SW 1271 (cell line): ENCODE measurements around the gene GPC3.

Experiments used
- DNase-seq, 2 experiments: peaks; one replicate each; lab custom pipeline; 2025; lab: John Stamatoyannopoulos, UW

GPC3 gene

DNA sequence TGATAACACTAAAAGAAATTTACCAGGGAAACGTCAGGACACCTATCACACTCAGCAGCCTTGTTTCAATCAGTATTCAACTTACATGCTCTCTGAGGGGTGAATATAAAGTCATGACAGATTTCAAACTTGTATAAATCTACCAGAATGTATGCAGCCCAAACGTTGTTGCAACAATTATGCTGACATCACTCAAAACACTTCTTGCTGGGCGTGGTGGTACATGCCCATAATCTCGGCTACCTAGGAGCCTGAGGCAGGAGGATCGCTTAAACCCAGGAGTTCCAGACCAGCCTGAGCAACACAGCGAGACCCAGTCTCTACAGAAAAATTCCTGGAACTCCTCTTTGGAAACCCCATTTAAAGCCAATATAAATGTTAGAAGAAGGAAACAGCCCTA is 303.5 kb downstream of the GPC3 start:
- no peak for DNase-seq

DNA sequence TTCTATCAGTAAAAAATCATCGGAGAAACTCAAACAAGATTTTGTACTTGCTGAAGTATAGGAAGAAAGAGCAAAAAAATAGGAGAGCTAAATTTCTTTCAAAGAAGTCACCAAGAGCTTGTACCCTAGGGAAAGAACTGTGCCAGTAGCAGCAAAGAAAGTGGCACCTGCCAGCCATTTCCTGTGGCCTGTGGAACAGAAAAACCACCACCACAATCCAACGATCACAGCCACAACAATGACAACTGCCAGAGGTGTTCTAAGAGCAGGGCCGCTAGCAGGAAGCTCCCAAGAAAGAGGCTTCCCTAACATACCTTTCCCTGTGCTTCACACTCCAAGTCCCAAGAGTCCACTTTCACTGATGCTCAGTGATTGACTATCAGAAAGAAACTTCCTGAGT is 304.0 kb downstream of the GPC3 start:
- no peak for DNase-seq

- DNase-seq: no peak
Measured at GRCh38 chrX:133677123-133678063, 308.0 kb downstream of the GPC3 start.

GRCh38 chrX:133676344-133677122 is 308.9 kb downstream of the GPC3 start:
- no peak for DNase-seq

DNA sequence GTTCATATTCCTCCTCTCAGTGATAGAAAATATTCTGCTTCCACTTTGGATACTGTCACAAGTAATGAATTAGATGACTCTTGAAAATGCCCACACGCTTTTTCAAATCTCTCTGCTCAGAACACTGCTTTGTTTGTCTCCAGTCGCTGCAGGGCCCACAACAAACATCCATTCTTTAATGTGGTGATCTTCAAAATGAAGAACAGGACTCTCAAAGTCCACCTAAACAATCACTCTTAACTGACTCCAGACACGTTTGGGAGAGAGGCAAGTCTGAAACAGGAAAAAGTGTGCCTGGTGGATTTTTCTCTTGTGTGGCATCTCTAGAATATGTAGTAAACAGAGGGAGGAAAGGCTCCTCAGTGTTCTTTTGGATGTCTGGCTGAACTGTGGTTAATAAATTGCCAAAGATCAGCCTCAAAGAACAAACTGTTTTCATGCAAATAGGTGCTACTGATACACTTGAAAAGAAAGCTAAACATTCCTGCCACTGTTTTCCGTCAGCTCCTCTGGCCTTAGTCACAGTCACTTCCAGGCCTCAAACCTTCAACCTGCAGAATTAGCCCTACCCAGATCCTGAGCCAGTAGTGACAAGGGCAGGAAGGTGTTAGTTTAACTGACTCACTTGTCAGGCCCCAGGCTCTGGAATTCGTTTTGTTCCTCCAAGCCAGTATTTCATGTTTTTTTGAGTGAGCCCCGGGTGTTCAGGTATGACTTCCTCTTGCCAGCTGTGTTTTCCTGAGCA is 310.5 kb downstream of the GPC3 start:
- no peak for DNase-seq

- DNase-seq: peak in 1 of 2 experiments; percentile 11
Measured at GRCh38 chrX:133670383-133670782, 315.0 kb downstream of the GPC3 start.

GRCh38 chrX:133669214-133669613 is 316.2 kb downstream of the GPC3 start:
- no peak for DNase-seq

- DNase-seq: no peak
Measured at GRCh38 chrX:133668225-133668931, 317.0 kb downstream of the GPC3 start.

DNA sequence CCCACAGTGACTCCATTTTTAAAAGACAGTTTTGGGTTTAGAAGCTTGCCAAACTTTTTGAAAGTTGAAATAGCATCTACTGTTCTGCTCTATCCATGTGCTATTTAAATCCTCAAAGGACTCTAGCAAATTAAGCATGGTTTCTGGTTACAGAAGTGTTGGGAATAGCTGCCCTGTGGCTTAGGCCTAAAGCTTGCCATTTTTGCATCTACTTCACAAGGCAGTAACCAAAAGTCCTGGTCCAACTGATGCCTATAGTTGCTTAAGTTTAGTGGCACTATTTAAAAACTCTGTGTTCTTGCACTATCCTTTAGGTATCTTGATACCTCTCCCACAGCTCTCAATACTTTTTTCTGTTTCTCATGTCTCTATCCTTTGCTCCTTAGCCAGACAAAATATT is 319.1 kb downstream of the GPC3 start:
- DNase-seq: no peak

- no peak for DNase-seq
Measured at GRCh38 chrX:133661962-133662839, 323.2 kb downstream of the GPC3 start.

- no peak for DNase-seq
Measured at GRCh38 chrX:133660281-133660680, 325.1 kb downstream of the GPC3 start.

DNA sequence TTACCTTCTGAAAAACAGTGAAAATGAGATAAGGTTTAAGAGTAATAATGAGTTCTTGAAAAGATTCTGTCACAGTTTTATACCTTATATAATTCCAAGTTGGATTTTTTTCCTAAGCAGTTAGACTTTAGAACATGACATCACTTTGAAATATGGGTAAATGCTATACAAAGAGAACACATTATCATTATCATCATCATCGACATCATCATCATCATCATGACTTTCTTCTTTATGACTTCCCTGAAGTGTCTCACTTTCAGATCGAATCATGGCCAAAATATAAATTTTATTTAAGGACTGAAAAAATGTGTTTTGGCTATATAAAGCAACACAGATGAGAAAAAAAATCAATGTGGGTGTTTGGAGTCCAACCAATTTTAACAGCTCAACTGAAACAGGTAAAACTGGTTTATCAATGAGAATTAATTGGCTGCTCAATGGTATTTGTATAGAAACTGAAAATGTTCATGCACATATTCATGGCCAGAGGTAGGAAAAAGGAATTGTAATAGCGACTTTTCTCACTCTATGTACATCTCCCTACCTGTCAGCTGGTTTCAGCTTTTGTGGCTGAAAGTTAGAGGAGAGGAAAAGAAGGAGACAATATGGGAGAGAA is 327.0 kb downstream of the GPC3 start:
- DNase-seq: no peak

DNA sequence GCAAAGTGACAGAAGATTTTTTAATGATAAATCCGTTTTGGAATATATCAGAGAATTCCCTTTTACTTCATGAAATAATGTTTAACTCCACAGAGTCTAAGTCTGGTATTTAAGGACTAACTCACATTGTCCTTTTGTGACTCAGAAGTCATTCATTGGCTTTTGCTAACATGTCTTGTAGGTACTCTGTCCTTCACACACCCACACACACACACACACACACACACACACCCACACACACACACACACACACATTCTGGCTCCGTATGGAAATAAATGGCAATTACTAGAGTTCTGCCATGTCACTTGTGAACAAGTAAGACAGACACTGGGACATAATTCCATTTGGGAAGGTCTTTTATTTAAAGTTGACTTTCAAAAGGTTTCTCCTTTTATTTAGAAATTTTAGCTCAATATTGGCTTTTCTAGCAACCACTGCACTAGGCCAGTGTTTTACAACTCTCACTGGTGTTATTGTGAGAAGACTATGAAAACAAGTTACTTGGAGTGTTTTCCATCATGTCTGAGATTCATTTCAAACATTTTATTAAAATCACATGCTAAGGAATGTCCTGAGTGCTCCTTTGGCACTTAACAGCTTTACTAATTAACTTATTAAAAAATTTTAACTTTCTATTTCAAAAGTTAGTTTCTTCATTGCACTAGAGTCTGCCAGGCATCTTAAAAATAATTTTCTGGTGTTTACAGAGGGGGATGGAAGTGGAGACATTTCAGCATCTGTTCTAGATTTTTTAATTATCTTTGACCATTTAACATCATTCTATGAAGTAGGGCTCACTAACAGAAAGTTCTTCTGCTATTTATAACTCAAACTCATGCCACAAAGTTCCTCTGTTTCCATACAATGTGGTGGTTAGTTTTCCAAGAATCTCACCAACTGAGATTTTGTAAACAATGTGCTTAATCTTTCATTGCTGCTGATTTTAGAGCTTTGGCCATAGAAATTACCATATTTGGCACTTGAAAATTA is 329.8 kb downstream of the GPC3 start:
- no peak for DNase-seq

DNA sequence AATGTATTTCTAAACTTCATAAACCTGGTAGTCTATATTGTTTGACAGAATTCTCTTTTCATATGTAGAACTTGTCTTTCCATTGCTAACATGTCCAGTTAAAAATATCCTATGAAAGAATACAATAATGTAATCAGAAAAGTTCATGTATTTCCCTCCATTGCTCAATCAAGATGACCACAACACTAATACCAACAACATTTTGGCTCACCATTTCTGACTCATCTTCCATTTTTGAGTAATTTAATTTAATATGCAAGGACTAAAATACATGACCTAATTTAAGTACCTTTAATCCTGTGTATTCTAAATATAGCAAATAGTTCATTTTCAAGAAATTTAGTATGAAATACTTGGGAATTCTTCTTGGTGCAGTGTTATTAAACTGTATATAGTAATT is 330.6 kb downstream of the GPC3 start:
- no peak for DNase-seq

DNA sequence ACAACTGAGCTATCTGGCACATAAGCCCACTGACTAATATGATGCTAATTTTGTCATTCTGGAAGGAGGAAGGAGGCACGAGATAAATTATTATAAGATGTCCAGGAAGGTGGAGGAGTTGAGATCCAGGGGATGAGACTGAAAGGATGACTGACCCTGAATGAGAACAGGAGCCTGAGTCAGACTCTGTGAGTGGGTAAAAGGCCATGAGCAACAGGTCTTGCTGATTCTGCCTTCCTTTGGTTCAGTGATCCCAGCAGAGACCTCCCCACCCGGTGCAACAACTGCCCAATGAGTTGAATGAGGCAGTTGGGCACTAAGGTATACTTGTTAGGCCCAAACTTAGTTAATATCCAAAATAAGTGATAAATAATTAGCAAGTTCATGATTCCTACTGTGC is 332.0 kb downstream of the GPC3 start:
- no peak for DNase-seq

DNA sequence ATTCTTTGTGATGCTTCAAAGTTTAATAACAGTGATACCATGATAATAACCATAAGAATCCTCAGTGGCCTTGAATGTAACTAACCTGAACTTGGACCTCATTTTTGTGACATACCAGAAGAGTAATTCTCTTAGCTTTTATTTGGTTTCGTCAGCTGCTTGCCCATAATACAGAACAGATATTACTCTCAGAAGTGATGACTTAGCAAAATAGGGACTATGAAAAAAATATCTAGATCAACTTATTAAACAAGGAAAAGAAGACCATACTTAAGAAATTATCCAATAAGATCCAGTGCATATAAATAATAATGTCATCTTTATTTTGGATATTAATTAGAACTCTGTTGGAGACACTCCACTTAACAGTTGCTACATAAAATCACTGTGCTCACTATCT is 333.2 kb downstream of the GPC3 start:
- DNase-seq: no peak

GRCh38 chrX:133650239-133650638 is 335.2 kb downstream of the GPC3 start:
- DNase-seq: no peak

DNA sequence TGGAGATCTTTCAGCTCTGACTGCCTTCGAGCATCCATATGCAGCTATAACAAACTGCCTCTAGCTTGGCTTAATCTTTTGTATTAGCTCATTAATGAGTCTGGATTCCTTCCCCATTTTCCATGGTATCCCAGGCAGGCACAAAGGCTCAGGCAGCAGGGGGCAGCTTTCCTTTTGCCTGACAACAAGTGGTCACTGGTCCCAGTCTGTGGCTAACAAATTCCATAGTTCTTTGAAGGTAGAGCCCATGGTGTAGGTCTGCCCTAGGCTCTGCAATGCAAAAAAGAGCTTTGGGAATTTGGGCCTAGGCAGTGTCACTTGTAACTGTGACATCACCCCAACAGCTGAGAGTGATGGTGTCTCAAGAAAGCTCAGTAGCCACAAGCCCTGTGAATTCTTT is 335.7 kb downstream of the GPC3 start:
- DNase-seq: no peak

- DNase-seq: no peak
Measured at GRCh38 chrX:133648594-133648993, 336.8 kb downstream of the GPC3 start.
